ENCODE results near the gene FMN1. TPM values are rescaled to one million over a fixed set of nuclear protein-coding genes. Genes with fewer than 3 reads are reported as not detected.

FMN1 gene
- total RNA-seq, 4 donors from 2014 or later = 4.3 to 10.1 (median 8.8) TPM

GRCh38 chr15:32946210-32946609 is 248.3 kb downstream of the FMN1 start:
- WGBS, 2 donors = 88 to 95% methylated on average over 4 of the region's 4 CpGs
- TF ChIP-seq CTCF (IDR thresholded peaks at IDR 0.05) (no peak), POLR2A (IDR thresholded peaks at IDR 0.05) (no peak)
- no peak overlapping the region for H3K27ac ChIP-seq
- H3K36me3 ChIP-seq = no peaks in the 10 kb centered on the region
- DNase-seq = no peak
- intact Hi-C loops (cut with DNase I) = no loop called here
- no peaks in the 10 kb centered on the region for H3K4me1 ChIP-seq
- H3K4me3 ChIP-seq = no peak overlapping the region
- no peaks in the 10 kb centered on the region for H3K9me3 ChIP-seq
- H3K27me3 ChIP-seq = no peaks in the 10 kb centered on the region

GRCh38 chr15:32944431-32944830 is 250.1 kb downstream of the FMN1 start:
- no peaks in the 10 kb centered on the region for H3K36me3 ChIP-seq
- H3K27me3 ChIP-seq = no peaks in the 10 kb centered on the region
- 92 to 94% methylated on average over 2 to 3 of the region's 3 CpGs for WGBS, 2 donors
- TF ChIP-seq CTCF (IDR thresholded peaks at IDR 0.05) (no peak), POLR2A (IDR thresholded peaks at IDR 0.05) (no peak)
- H3K4me3 ChIP-seq = no peak overlapping the region
- H3K4me1 ChIP-seq = no peaks in the 10 kb centered on the region
- DNase-seq = no peak
- no peak overlapping the region for H3K27ac ChIP-seq
- no peaks in the 10 kb centered on the region for H3K9me3 ChIP-seq
- intact Hi-C loops (cut with DNase I) = no loop called here

- no peaks in the 10 kb centered on the region for H3K36me3 ChIP-seq
- intact Hi-C loops (cut with DNase I) = no loop called here
- 67 to 79% methylated on average over 3 of the region's 3 CpGs for WGBS, 2 donors
- H3K9me3 ChIP-seq = no peaks in the 10 kb centered on the region
- H3K27ac ChIP-seq = no peak overlapping the region
- TF ChIP-seq CTCF (IDR thresholded peaks at IDR 0.05) (no peak), POLR2A (IDR thresholded peaks at IDR 0.05) (no peak)
- H3K27me3 ChIP-seq = no peaks in the 10 kb centered on the region
- H3K4me3 ChIP-seq = no peak overlapping the region
- no peaks in the 10 kb centered on the region for H3K4me1 ChIP-seq
- DNase-seq = no peak
Measured at GRCh38 chr15:32943711-32944110, 250.8 kb downstream of the FMN1 start.

- DNase-seq = no peak
- no peaks in the 10 kb centered on the region for H3K4me1 ChIP-seq
- H3K36me3 ChIP-seq = no peaks in the 10 kb centered on the region
- no peaks in the 10 kb centered on the region for H3K27me3 ChIP-seq
- WGBS, 2 donors = 42 to 54% methylated on average over 2 of the region's 2 CpGs
- intact Hi-C loops (cut with DNase I) = no loop called here
- no peak overlapping the region for H3K4me3 ChIP-seq
- TF ChIP-seq CTCF (IDR thresholded peaks at IDR 0.05) (no peak), POLR2A (IDR thresholded peaks at IDR 0.05) (no peak)
- H3K9me3 ChIP-seq = no peaks in the 10 kb centered on the region
- H3K27ac ChIP-seq = no peak overlapping the region
Measured at GRCh38 chr15:32942401-32942841, 252.1 kb downstream of the FMN1 start.

GRCh38 chr15:32941823-32942222 is 252.7 kb downstream of the FMN1 start:
- no peaks in the 10 kb centered on the region for H3K4me1 ChIP-seq
- no peaks in the 10 kb centered on the region for H3K9me3 ChIP-seq
- no peak overlapping the region for H3K27ac ChIP-seq
- WGBS, 2 donors = 69 to 82% methylated on average over 6 of the region's 6 CpGs
- no peak for DNase-seq
- no peaks in the 10 kb centered on the region for H3K36me3 ChIP-seq
- no peak overlapping the region for H3K4me3 ChIP-seq
- no peak for TF ChIP-seq CTCF (IDR thresholded peaks at IDR 0.05)
- no peak for TF ChIP-seq POLR2A (IDR thresholded peaks at IDR 0.05)
- intact Hi-C loops (cut with DNase I) = no loop called here
- no peaks in the 10 kb centered on the region for H3K27me3 ChIP-seq

All from esophagus squamous epithelium (tissue), 5 donors.